Vagina (tissue), 2 donors: ENCODE results near the gene RHOT1. TPM values are rescaled to one million over a fixed set of nuclear protein-coding genes. Genes with fewer than 3 reads are reported as not detected.
A peak's percentile ranks its signal among the peaks of the same experiment; 100 is the strongest.
"Not testable (repeated sequence)": the region's sequence is repeated elsewhere in the genome, so short reads cannot be mapped to it uniquely, and the experiment has no call there.

Experiments used
- DNase-seq, 2 donors: peaks; one replicate each; pipeline ENCODE4 v3.0.0-alpha.2; 2017; ENCODE audit errors: extremely low spot score in 2 of 2
- H3K27ac ChIP-seq: fragments of 200-600 bp; sonication (generic); one replicate; pipeline ENCODE4 v1.5.1; 2019
- H3K27me3 ChIP-seq: fragments of 200-600 bp; sonication (generic); one replicate; pipeline ENCODE4 v1.5.1; 2019
- H3K36me3 ChIP-seq, 2 donors: fragments of 200-600 bp; sonication (generic); one replicate each; pipeline ENCODE4 v1.5.1; 2017 to 2019
- H3K4me1 ChIP-seq: fragments of 200-600 bp; sonication (generic); one replicate; pipeline ENCODE4 v1.5.1; 2019
- H3K4me3 ChIP-seq, 2 donors: fragments of 200-600 bp; sonication (generic); 1 replicate in 1 of 2; 2 replicates in 1 of 2; pipeline ENCODE4 v1.5.1; 2016 to 2019
- H3K9me3 ChIP-seq: fragments of 200-600 bp; sonication (generic); one replicate; pipeline ENCODE4 v1.5.1; 2019
- POLR2A ChIP-seq, 2 donors: fragments of 450-650 bp; IDR thresholded peaks; one replicate each; pipeline ENCODE4 v1.6.1; 2017; ENCODE audit warnings: antibody characterized with exemption in 2 of 2, mild to moderate bottlenecking in 2 of 2, moderate library complexity in 2 of 2
- POLR2AphosphoS5 ChIP-seq, 2 donors: sonication (generic); formaldehyde crosslinking; IDR thresholded peaks; one replicate each; pipeline ENCODE4 v1.9.0; 2017; ENCODE audit warnings: antibody characterized with exemption in 2 of 2, mild to moderate bottlenecking in 2 of 2, low read depth in 1 of 2; ENCODE audit not compliant: insufficient read depth in 1 of 2
- intact Hi-C: fragments of 100-400 bp; cut with DNase I; formaldehyde crosslinking; loops from one replicate; pipeline ENCODE4 v1.15.1; 2023
- total RNA-seq: library from RNA; depleted of rRNA; stranded (reverse); fragments of >200 nt; gene quantifications from one replicate; pipeline ENCODE4 v1.2.3, GENCODE V29; 2016
- TF ChIP-seq, protein P1 (sequence below), 3 experiments: fragments of 450-650 bp in 2 of 3; fragments of 200-600 bp in 1 of 3; sonication (generic) in 1 of 3; IDR thresholded peaks; one replicate each; pipeline ENCODE4 v1.5.1; 2017 to 2019; ENCODE audit warnings: antibody characterized with exemption in 3 of 3, mild to moderate bottlenecking in 2 of 3, moderate library complexity in 2 of 3

Gene RHOT1
- 46.2 TPM for total RNA-seq

DNA sequence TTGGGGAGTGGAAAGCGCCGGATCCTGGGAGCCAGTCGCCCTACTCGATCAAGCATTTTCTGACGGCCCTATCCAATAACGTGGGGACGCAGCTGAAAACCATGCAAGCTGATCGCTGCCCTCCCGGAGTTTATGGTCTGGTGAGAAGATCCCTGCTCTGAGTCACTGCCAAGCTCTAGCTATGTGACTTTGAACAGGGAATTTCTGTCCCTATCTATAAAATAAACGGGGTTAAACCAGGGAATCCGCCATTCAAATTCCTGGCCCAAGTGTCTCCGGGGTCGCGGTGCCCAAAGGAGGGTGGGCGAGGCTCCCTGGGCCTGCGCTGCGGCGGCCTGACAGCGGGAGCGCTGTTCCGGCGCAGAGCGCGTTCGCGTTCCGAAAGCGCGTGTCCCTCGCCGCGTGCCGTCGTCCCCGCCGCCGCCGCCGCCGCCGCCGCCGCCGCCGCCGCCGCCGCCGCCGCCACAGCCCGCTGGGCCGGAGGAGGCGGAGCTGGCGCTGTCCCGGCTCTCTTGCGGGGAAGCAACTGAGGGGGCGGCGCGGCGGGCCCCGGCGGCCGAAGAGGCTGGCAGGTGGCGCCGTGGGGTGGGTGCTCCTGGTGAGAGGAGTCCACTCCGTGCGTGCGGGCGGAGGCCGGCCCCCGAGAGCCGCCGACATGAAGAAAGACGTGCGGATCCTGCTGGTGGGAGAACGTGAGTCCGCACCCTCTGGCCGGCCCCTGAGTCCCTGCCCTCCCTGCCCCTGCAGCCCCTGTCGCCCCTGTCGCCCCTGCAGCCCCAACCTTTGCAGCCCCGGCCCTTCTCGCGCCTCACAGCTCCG lies at the start of gene RHOT1:
TSS of gene RHOT1 (plus strand) at position 465 of the 819 bp plus-strand sequence. CDS start at position 656, 191 bp downstream.
- no peak for DNase-seq
- peak within 1 kb of the TSS; percentile 71 to 96 for H3K4me3 ChIP-seq
- intact Hi-C loops = no loop called here
- no peaks in the 10 kb centered on the region for H3K36me3 ChIP-seq
- peaks cover 32% of the 10 kb centered on the region for H3K4me1 ChIP-seq
- H3K27me3 ChIP-seq = no peaks in the 10 kb centered on the region
- H3K27ac ChIP-seq = peak within 1 kb of the TSS; percentile 92
- no peak for TF ChIP-seq POLR2A (IDR thresholded peaks at IDR 0.05)
- TF ChIP-seq POLR2AphosphoS5 (IDR thresholded peaks at IDR 0.05; ENCODE audit: insufficient read depth in 1 of 2, low read depth in 1 of 2) = peak in 1 of 2 donors; percentile 68
- TF ChIP-seq, protein P1, sequence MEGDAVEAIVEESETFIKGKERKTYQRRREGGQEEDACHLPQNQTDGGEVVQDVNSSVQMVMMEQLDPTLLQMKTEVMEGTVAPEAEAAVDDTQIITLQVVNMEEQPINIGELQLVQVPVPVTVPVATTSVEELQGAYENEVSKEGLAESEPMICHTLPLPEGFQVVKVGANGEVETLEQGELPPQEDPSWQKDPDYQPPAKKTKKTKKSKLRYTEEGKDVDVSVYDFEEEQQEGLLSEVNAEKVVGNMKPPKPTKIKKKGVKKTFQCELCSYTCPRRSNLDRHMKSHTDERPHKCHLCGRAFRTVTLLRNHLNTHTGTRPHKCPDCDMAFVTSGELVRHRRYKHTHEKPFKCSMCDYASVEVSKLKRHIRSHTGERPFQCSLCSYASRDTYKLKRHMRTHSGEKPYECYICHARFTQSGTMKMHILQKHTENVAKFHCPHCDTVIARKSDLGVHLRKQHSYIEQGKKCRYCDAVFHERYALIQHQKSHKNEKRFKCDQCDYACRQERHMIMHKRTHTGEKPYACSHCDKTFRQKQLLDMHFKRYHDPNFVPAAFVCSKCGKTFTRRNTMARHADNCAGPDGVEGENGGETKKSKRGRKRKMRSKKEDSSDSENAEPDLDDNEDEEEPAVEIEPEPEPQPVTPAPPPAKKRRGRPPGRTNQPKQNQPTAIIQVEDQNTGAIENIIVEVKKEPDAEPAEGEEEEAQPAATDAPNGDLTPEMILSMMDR (IDR thresholded peaks at IDR 0.05) = peak; percentile 36 to 47 (median 41)
- H3K9me3 ChIP-seq = no peaks in the 10 kb centered on the region

DNA sequence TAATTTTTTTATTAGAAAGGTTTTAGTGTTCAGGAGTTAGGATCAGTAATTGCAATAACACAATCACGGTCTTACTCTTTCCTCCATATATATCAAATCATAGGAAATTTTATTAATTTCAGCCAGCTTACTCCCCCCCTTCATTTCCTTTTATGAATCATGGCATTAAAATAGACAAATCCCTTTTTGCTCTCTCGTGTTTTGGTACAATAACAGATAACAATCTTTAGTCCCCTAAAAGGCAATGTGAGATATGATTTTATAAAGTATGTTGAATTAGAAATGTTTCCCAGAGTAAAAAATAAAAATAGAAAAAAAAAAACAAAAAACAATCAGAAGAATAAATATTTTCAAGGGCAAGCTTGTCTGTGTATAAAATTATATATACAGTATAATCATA lies 42.6 kb upstream of the RHOT1 start:
- no peak overlapping the region for H3K27ac ChIP-seq
- H3K4me3 ChIP-seq = no peak overlapping the region
- TF ChIP-seq POLR2A (IDR thresholded peaks at IDR 0.05) (no peak), POLR2AphosphoS5 (IDR thresholded peaks at IDR 0.05; ENCODE audit: insufficient read depth in 1 of 2, low read depth in 1 of 2) (no peak)
- TF ChIP-seq, protein P1 (IDR thresholded peaks at IDR 0.05) = no peak
- no peaks in the 10 kb centered on the region for H3K36me3 ChIP-seq
- no peaks in the 10 kb centered on the region for H3K4me1 ChIP-seq
- no peaks in the 10 kb centered on the region for H3K9me3 ChIP-seq
- H3K27me3 ChIP-seq = no peaks in the 10 kb centered on the region
- no peak for DNase-seq
- intact Hi-C loops = no loop called here

DNA sequence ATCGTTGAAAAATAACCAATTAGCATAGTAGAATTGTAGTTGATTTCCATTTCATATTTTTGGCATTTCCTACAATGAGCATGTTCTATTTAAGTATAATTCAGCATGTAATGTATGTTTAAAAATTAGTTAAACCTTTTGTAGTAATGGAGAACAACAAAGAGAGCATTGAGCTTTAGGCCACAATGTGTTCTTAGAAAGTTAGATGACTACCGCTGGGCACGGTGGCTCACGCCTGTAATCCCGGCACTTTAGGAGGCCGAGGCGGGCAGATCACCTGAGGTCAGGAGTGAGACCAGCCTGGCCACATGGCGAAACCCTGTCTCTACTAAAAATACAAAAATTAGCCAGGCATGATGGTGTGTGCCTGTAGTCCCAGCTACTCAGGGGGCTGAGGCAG lies 42.0 kb upstream of the RHOT1 start:
- intact Hi-C loops = not testable (repeated sequence)

DNA sequence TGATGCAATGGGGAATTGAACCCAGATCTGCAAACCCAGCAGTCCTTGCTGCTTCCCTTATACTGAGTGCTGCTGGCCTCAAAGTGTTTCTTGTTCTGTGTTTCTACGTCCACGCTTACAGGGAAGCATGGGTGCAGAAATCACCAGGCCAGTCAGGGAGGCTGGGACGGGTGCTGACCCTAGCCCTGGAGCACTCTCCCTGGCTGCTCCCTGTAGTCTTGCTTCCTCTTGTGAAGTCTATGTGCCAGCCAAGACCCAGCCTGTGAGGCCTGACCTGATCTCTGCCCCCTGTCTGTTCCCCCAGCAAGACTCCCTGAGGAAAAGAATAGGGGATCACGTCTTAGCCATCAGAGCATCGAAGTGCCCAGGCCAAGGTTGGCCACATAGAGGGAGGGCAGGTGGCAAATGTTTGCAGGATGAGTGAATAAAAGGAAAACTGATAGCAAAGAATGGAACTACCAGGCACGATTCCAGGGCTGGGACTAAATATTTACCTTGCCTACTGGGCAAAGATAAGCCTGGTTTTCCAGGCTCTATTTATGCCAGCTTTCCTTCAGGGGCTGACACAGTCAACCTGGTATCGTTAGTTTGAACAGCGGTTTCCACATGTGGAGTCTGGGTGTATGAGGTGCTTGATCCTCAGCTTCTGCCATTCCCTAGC lies 41.2 kb upstream of the RHOT1 start:
- no peaks in the 10 kb centered on the region for H3K4me1 ChIP-seq
- H3K27ac ChIP-seq = no peak overlapping the region
- H3K4me3 ChIP-seq = no peak overlapping the region
- intact Hi-C loops = no loop called here
- H3K9me3 ChIP-seq = no peaks in the 10 kb centered on the region
- DNase-seq = peak; percentile 61 to 67
- H3K27me3 ChIP-seq = no peaks in the 10 kb centered on the region
- TF ChIP-seq POLR2A (IDR thresholded peaks at IDR 0.05) = no peak
- no peak for TF ChIP-seq POLR2AphosphoS5 (IDR thresholded peaks at IDR 0.05; ENCODE audit: insufficient read depth in 1 of 2, low read depth in 1 of 2)
- TF ChIP-seq, protein P1 (IDR thresholded peaks at IDR 0.05) = no peak
- no peaks in the 10 kb centered on the region for H3K36me3 ChIP-seq

More for the DNA sequence above, 42.0 kb upstream of the RHOT1 start:
- not testable (repeated sequence) for H3K27me3 ChIP-seq, H3K27ac ChIP-seq, H3K4me3 ChIP-seq, H3K9me3 ChIP-seq, H3K36me3 ChIP-seq, DNase-seq, H3K4me1 ChIP-seq

DNA sequence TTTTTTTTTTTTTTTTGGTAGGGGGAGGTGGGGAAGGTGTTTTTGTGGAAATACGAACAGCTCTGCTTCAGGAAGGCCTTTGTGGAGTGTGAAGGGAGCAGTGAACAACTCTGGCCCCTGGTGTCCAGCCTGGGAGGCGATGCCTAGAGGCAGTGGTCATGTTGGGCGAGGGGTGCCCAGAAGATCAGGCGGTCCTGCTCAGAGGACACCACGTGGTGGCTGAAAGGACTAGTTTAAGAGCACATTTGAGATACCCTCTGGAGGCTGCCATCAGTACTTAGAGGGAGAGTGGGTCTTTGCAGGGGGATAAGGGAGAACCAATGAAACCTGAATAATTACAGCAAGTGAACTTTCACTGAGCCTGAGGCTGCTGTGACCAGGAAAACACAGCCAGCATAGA lies 40.1 kb upstream of the RHOT1 start:
- TF ChIP-seq POLR2A (IDR thresholded peaks at IDR 0.05) (no peak), POLR2AphosphoS5 (IDR thresholded peaks at IDR 0.05; ENCODE audit: insufficient read depth in 1 of 2, low read depth in 1 of 2) (no peak)
- TF ChIP-seq, protein P1 (IDR thresholded peaks at IDR 0.05) = no peak
- DNase-seq = peak; percentile 44 to 46
- H3K27me3 ChIP-seq = no peaks in the 10 kb centered on the region
- no peaks in the 10 kb centered on the region for H3K4me1 ChIP-seq
- no peak overlapping the region for H3K27ac ChIP-seq
- H3K4me3 ChIP-seq = no peak overlapping the region
- intact Hi-C loops = no loop called here
- no peaks in the 10 kb centered on the region for H3K9me3 ChIP-seq
- H3K36me3 ChIP-seq = no peaks in the 10 kb centered on the region
